Right lung (tissue), 5 donors: ENCODE measurements around the gene IL12RB1. TPM values are rescaled to one million over a fixed set of nuclear protein-coding genes. Genes with fewer than 3 reads are reported as not detected.
"Not testable (repeated sequence)": the region's sequence is repeated elsewhere in the genome, so short reads cannot be mapped to it uniquely, and the experiment has no call there.

Experiments
- DNase-seq, 2 donors: peaks; one replicate each; pipeline ENCODE4 v3.0.0-alpha.2; 2013
- polyA plus RNA-seq, 5 donors: library from polyadenylated mRNA; unstranded; fragments of 120-200 nt; gene quantifications; one replicate each; pipeline versions ENCODE4 v1.2.1 to v1.2.3, GENCODE V29; 2013; ENCODE audit warnings: inconsistent platforms in 1 of 5, low replicate concordance in 1 of 5; ENCODE audit not compliant: insufficient read length in 5 of 5, insufficient read depth in 1 of 5

The IL12RB1 gene
- polyA plus RNA-seq, 5 donors, result 0.31 to 0.63 (median 0.53) TPM

DNA sequence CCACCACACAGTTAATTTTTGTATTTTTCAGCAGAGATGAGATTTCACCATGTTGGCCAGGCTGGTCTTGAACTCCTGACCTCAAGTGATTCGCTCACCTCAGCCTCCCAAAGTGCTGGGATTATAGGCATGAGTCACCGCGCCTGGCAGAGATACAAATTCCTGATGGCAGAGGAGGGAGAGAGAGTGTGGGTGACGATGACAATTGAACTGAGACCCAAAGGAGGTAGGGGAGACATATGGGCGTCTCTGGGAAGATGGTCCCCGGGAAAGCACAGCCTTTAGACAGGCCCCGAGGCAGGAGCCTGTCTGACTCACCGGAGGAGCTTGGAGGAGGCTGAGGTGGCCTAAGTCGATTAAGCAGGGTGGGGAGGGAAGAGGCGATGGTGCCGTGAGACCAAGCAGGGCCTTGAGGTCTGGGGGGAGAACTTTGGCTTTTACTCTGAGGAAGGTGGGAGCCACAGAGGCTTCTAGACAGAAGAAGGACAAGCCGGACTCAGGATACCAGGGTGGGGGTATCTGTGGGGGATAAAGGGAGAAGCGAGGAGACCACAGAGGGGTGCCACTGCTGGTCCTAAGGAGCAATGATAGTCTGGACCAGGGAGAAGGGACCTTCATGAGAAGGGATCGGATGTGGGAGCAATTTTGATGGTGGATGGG, 40.5 kb downstream of the IL12RB1 start:
- no peak for DNase-seq

DNA sequence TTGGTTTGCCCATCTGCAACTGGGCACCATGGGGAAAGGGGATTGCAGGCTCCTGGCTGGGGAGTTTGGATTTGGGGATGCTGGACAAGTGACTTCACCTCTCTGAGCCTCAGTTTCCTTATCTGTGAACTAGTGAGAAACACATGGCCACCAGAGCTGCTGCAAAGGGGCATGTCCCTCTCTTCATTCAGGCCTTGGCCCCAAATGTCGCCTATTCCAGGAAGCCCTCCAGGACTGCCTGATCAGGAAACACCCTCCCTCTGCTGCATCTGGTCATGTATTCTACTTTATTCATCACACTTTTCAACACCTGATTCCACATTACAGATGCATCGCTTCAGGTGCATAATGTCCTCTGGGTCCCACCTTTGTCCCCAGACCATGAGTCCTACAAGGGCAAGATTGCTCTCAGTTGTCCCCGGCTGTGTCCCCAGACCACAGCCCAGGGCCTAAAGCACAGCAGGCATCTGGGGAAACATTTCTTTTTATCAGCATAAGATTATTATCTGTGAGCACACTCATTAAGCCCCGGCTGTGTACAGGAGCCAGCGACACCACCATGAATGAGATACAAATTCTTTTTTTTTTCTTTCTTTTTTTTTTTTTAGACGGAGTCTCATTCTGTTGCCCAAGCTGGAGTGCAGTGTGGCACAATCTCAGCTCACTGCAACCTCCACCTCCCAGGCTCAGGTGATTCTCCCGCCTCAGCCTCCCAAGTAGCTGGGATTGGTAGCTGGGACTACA, 41.3 kb downstream of the IL12RB1 start:
- no peak for DNase-seq

DNA sequence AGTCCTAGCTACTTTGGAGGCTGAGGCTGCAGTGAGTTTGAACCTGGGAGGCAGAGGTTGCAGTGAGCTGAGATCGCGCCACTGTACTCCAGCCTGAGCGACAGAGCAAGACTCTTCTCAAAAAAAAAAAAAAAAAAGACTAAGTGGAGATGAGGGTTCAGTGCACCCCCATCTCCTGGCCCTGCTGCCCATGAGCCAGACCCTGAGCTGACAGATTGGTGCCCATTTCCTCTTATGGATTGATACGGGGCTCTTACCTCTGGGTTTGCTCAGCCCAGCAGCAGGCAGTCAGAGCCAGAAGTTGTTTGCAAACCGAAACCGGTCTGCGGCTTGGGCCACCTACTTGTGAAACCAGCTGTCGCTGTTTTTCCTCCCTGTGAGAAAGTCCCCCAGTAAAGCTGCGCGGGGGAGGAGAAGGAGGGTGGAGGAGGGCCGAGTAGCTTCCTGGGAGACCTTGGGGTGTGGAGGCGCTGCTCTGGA, 41.9 kb downstream of the IL12RB1 start:
- peak; percentile 46 to 63 for DNase-seq

GRCh38 chr19:18043676-18044075, 43.1 kb downstream of the IL12RB1 start:
- no peak for DNase-seq

DNA sequence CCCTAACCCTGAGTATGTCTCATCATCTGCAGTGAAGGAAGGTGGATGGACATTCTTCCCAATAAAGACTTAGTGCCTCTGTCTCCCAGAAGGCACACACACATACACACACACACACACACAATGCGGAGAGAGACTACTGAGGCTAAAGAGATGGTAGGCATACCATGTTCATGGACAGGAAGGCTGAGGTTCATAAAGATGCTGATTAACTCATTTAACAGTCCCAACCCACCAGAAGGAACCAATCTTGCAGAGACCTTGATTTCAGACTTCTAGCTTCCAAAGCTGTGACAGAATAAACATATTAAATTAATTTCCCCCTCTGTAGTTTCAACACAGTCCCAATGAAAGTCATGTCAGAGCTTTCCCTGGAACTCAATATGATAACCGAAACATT, 45.7 kb downstream of the IL12RB1 start:
- no peak for DNase-seq

DNA sequence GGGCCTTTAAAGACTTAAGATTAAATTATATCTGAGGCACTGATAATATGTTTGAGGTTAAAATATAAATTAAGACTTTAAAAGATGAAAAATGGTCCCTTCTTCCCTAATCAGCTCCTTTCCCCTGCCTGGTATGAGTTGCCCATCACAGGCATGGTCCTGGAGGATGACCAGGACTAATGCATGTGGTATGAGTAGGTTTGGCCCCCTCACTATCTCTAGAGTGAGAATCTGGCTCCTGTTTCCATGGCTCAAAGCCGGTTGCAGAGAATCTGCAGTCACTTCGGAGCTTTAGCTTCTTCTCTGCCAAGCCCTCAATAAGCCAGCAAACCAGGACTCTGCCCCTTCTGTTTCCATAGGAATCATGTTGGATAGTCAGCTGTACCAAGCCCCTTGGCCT, 54.6 kb downstream of the IL12RB1 start:
- DNase-seq, result not testable (repeated sequence)

DNA sequence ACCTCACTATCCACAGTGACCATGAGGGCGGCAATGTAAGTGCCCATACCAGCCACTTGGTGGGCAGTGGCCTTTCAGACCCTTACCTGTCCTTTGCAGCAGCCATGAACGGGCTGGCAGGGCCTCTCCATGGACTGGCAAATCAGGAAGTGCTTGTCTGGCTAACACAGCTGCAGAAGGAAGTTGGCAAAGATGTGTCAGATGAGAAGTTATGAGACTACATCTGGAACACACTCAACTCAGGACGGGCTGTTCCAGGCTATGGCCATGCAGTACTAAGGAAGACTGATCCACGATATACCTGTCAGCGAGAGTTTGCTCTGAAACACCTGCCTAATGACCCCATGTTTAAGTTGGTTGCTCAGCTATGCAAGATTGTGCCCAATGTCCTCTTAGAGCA, 55.3 kb downstream of the IL12RB1 start:
- not testable (repeated sequence) for DNase-seq

- no peak for DNase-seq
Observed at GRCh38 chr19:18029617-18030338, 57.0 kb downstream of the IL12RB1 start.

DNA sequence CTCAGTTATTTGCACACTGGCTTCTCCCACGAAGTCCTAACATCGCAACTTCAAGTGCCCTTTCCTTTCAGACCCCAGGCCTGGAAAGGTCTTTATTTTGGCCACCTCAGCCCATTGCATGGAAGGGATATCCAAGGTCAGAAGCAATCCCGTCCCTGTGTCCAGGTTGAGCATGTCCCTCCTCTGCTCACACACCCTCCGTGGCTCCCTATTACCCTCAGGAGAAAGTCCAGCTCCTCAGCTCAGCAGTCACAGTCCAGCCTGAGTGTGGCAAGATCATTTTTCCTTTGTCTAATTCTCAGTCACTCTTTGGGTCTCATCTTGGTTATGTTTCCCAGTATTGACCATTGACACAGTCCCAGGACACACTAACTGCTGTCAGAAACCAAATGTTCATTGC, 59.6 kb downstream of the IL12RB1 start:
- no peak for DNase-seq

DNA sequence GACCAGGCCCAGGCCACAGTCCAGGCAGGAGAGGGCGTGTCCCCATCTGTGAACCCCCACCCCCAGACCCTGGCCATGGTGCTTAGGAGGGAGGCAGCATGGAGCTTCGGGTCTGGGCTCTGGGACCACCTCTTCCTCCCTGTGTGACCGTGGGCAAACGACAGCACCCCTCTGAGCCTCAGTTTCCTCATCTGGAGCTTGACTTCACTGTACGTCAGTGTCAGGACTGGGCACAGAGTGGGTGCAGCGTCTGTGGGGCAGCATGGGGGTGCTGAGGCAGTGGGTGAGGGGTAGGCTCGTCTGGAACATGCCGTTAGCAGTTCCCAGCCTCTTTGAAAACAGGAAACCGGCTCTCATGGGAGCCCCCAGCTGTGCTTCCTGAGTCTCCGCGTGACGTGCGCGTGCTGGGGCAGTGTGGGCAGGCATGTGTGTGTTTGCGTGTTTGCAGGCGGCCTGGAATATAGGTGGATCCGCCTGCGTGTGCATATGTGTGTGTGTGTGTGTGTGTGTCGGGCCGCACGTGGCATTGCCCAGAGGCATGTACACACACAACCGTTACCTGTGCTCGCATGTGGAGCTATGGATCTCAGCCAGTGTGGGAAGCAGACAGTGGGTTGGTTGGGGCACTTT, 63.0 kb downstream of the IL12RB1 start:
- peak in 1 of 2 donors; percentile 52 for DNase-seq

DNA sequence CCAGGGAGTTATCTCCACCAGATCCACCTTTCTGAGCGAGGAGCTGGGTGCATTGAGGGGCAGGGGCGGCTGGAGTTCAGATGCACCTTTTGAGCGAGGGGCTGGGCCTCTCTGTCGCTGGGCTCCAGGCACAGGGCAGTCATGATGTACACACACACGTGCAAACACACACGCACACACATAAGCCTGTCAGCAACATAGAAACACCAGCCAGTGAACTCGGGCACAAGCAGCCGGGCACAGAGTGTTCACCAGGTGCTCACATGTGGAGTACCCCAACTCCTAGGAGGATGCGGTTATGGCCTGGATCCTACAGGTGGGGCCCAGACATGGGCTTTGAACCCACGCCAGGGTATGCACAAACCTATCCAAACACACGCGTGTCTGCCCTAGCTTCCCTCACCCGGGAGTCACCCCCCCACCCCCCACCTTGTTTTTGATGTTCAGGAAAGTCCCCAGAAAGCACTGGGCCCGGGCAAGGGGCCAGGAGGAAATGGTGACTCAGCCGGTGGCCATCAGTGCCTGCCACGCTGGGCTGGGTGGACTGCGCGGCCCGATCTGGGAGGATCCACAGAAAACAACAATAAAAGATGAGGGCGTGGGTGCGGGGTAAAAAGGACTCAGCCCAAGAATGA, 65.5 kb downstream of the IL12RB1 start:
- DNase-seq, result peak in 1 of 2 donors; percentile 36

- peak in 1 of 2 donors; percentile 49 for DNase-seq
Observed at GRCh38 chr19:18020212-18021085, 66.3 kb downstream of the IL12RB1 start.

DNA sequence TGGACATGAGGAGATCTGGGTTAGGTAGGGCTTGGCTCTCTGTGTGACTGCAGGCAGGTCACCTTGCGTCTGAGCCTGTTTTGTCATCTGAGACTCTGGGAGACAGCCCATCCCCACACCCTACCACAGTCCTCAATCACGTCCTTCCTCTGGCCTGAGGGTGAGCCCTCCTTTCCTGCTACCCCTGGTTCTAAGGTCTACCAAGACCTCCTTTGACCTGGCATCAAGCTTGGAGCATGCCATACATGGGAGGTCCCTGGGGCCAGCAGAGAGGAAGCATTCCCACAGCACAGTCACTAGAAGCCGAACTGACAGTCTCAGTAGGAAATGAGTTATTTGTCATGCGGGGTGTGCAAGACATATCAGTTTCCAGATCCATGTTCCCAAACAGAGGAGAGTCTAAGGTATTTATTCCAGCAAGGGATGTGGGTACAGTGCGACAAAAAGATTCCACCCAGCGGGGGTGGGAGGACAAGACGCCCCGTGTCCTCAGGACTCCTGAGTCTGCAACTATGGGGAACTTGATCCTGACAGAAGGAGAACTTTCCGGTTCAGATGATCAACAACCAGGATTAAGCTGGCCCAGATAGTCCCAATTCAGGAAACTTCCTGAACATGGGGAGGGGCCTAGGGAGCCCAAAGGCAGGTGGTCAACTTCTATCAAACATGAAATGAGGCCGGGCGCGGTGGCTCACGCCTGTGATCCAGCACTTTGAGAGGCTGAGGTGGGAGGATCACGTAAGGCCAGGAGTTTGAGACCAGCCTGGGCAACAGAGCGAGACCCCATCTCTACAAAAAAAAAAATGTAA, 69.3 kb downstream of the IL12RB1 start:
- no peak for DNase-seq

- no peak for DNase-seq
Observed at GRCh38 chr19:18016209-18016910, 70.4 kb downstream of the IL12RB1 start.

- DNase-seq, result no peak
Observed at GRCh38 chr19:18014197-18014596, 72.5 kb downstream of the IL12RB1 start.

DNA sequence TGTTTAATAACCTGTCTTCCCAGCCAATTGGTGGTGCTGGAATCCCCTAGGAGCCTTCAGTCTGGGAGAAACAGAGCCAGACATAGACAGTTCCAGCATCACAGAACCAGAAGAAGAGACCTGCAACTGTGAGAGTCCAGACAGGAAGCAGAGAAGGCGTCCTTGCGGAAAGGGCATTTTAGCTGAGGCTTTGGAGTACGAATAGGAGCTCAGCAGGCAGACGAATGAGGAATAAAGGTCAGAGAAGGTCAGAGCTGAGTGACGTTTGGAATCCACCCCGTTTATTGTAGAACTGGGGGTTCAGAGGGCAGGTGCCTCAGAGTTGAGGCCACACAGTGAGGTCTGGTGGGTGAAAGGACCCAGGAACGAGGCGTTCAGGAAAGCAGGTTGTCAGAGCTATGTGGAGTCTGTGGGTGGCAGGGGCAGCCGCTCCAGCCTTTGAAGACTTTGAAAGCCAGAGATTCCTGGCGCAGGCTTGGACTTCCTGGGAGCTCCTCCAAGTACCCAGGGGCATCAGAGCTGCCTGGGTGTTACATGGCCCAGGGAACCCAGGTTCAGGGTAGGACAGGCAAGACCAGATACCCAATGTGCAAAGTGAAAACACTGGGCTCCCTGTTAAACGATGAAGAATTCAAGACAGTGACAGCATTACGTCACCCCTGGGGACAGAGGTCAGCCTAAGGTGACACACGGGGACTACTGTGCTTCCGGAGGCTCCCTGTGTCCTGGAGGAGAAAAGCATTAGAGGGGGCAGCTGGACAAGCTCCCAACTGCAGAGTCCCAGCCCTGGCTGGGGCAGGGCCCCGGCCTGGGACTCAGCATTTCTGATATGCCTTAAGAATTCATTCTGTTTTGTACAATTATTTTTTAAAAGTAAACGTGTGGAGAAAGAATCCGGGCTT, 73.3 kb downstream of the IL12RB1 start:
- DNase-seq, result no peak

DNA sequence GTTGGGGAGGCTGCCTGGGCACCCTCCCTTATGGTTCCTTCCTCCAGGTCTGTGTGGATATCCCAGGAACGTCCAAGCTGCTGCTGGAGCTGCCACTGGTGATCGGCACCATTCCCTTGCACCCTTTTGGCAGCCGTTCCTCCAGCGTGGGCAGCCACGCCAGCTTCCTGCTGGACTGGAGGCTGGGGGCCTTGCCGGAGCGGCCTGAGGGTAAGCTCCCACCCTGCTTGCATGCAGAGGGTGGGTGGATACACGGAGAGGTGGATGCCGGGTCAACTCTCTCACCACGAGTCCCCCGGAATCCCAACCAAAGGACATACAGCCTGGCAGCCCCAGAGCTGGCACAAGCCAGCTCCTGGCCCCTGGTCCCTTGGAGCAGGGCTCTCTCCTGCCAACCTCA, 76.6 kb downstream of the IL12RB1 start:
- no peak for DNase-seq
